Measurements from ENCODE around the gene CACNG6.

DNA sequence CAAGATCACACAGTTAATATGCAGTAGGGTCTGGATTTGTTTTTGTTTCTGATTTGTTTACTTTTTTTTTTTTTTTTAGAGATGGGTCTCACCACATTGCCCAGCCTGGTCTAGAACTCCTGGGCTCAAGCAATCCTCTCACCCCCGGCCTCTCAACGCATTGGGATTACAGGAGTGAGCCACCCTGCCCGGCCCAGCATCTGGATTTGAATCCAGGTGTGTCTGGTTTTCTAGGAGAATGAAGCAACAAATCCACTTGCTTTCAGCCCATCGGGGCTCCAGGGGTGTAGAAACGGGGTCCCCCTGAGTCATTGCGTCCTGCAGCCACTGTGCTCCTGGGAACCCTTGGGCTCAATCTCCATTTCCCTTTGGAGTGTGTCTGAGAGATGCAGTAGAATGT is 22.1 kb upstream of the CACNG6 start:
- TF ChIP-seq, protein P1, sequence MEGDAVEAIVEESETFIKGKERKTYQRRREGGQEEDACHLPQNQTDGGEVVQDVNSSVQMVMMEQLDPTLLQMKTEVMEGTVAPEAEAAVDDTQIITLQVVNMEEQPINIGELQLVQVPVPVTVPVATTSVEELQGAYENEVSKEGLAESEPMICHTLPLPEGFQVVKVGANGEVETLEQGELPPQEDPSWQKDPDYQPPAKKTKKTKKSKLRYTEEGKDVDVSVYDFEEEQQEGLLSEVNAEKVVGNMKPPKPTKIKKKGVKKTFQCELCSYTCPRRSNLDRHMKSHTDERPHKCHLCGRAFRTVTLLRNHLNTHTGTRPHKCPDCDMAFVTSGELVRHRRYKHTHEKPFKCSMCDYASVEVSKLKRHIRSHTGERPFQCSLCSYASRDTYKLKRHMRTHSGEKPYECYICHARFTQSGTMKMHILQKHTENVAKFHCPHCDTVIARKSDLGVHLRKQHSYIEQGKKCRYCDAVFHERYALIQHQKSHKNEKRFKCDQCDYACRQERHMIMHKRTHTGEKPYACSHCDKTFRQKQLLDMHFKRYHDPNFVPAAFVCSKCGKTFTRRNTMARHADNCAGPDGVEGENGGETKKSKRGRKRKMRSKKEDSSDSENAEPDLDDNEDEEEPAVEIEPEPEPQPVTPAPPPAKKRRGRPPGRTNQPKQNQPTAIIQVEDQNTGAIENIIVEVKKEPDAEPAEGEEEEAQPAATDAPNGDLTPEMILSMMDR (IDR thresholded peaks at IDR 0.05), result no peak
- no peak for TF ChIP-seq POLR2A (IDR thresholded peaks at IDR 0.05)
